GM12892 (cell line): ENCODE data around the gene CDHR3. TPM values are rescaled to one million over a fixed set of nuclear protein-coding genes. Genes with fewer than 3 reads are reported as not detected.

Source experiments
- DNase-seq: peaks from one replicate; pipeline ENCODE4 v3.0.0; 2011; ENCODE audit not compliant: insufficient read length
- FAIRE-seq: peaks from 2 replicates; lab custom pipeline; 2011; peaks lifted over from hg19 to GRCh38; lab: Jason Lieb, UNC
- POLR2A ChIP-seq: IDR thresholded peaks from 2 replicates; pipeline ENCODE4 v1.6.1; 2011; ENCODE audit warnings: low read depth, low read length, control low read depth
- POLR2AphosphoS5 ChIP-seq: IDR thresholded peaks from 2 replicates; pipeline ENCODE4 v1.6.1; 2011; ENCODE audit warnings: low read depth, low read length, control low read depth
- TAF1 ChIP-seq: IDR thresholded peaks from 2 replicates; pipeline ENCODE4 v1.6.1; 2011; ENCODE audit warnings: low read depth, mild to moderate bottlenecking, control low read depth, low read length, borderline replicate concordance
- polyA plus RNA-seq: library from polyadenylated mRNA; unstranded; fragments of >200 nt; gene quantifications from one replicate; pipeline ENCODE4 v1.2.1, GENCODE V29; 2012; ENCODE audit warnings: missing spikeins, inconsistent platforms; ENCODE audit not compliant: missing spikeins

The CDHR3 gene
- polyA plus RNA-seq, result 0.19 TPM

- DNase-seq, result no peak
- TF ChIP-seq POLR2A, result no peak
- no peak for TF ChIP-seq TAF1
- no peak for TF ChIP-seq POLR2AphosphoS5
- FAIRE-seq, result no peak
Observed at GRCh38 chr7:105963038-105963667, at the start of gene CDHR3. CDHR3 (plus strand) TSS chr7:105963264; CDS start chr7:105963319, 55 bp downstream.

- no peak for TF ChIP-seq TAF1
- no peak for TF ChIP-seq POLR2A
- TF ChIP-seq POLR2AphosphoS5, result no peak
- FAIRE-seq (no peak), DNase-seq (no peak)
Observed at GRCh38 chr7:105913947-105914346, 49.1 kb upstream of the CDHR3 start.

GRCh38 chr7:105916603-105917002 is 46.5 kb upstream of the CDHR3 start:
- FAIRE-seq, result no peak
- TF ChIP-seq POLR2AphosphoS5 (no peak), POLR2A (no peak), TAF1 (no peak)
- no peak for DNase-seq

GRCh38 chr7:105917659-105918058 is 45.4 kb upstream of the CDHR3 start:
- TF ChIP-seq POLR2A (no peak), POLR2AphosphoS5 (no peak), TAF1 (no peak)
- no peak for DNase-seq
- no peak for FAIRE-seq

GRCh38 chr7:105920766-105921165 is 42.3 kb upstream of the CDHR3 start:
- DNase-seq, result no peak
- TF ChIP-seq POLR2AphosphoS5, result no peak
- no peak for TF ChIP-seq TAF1
- no peak for TF ChIP-seq POLR2A
- FAIRE-seq, result no peak

GRCh38 chr7:105924945-105925344 is 38.1 kb upstream of the CDHR3 start:
- no peak for DNase-seq
- FAIRE-seq, result no peak
- TF ChIP-seq TAF1 (no peak), POLR2AphosphoS5 (no peak), POLR2A (no peak)

GRCh38 chr7:105926131-105926530 is 36.9 kb upstream of the CDHR3 start:
- FAIRE-seq (no peak), DNase-seq (no peak)
- TF ChIP-seq POLR2A (no peak), TAF1 (no peak), POLR2AphosphoS5 (no peak)

- FAIRE-seq (no peak), DNase-seq (no peak)
- TF ChIP-seq TAF1 (no peak), POLR2A (no peak), POLR2AphosphoS5 (no peak)
Observed at GRCh38 chr7:105931179-105931578, 31.9 kb upstream of the CDHR3 start.

- DNase-seq (no peak), FAIRE-seq (no peak)
- no peak for TF ChIP-seq POLR2AphosphoS5
Observed at GRCh38 chr7:105932835-105933477, 30.1 kb upstream of the CDHR3 start.

- TF ChIP-seq POLR2A (no peak), POLR2AphosphoS5 (no peak), TAF1 (no peak)
- DNase-seq (no peak), FAIRE-seq (no peak)
Observed at GRCh38 chr7:105934572-105935185, 28.4 kb upstream of the CDHR3 start.

- TF ChIP-seq POLR2AphosphoS5 (no peak), POLR2A (no peak), TAF1 (no peak)
- DNase-seq (no peak), FAIRE-seq (no peak)
Observed at GRCh38 chr7:105935250-105935649, 27.8 kb upstream of the CDHR3 start.

GRCh38 chr7:105937411-105937810 is 25.7 kb upstream of the CDHR3 start:
- TF ChIP-seq TAF1 (no peak), POLR2A (no peak), POLR2AphosphoS5 (no peak)
- no peak for FAIRE-seq
- no peak for DNase-seq
